Mesothelial cell of epicardium (in vitro differentiated cells): ENCODE results near the gene OSBPL5. TPM values are rescaled to one million over a fixed set of nuclear protein-coding genes. Genes with fewer than 3 reads are reported as not detected.
"Not testable (repeated sequence)": the region's sequence is repeated elsewhere in the genome, so short reads cannot be mapped to it uniquely, and the experiment has no call there.

ENCODE experiments used
- DNase-seq, 2 experiments: peaks; one replicate each; pipeline ENCODE4 v3.0.0; 2021; ENCODE audit warnings: low spot score in 2 of 2; ENCODE audit not compliant: unreplicated experiment in 2 of 2
- H3K27ac Mint-ChIP-seq: 2 replicates; pipeline ENCODE4 v1.8.0; 2021; ENCODE audit warnings: mixed read lengths
- H3K27me3 Mint-ChIP-seq: 2 replicates; pipeline ENCODE4 v1.8.0; 2021; ENCODE audit warnings: low read depth, mixed read lengths
- H3K36me3 Mint-ChIP-seq: 2 replicates; pipeline ENCODE4 v1.8.0; 2021; ENCODE audit warnings: mixed read lengths
- H3K4me1 Mint-ChIP-seq: 2 replicates; pipeline ENCODE4 v1.8.0; 2021; ENCODE audit warnings: mixed read lengths
- H3K4me3 Mint-ChIP-seq: 2 replicates; pipeline ENCODE4 v1.8.0; 2021; ENCODE audit warnings: mild to moderate bottlenecking, moderate library complexity, mixed read lengths
- H3K9me3 Mint-ChIP-seq: 2 replicates; pipeline ENCODE4 v1.8.0; 2021; ENCODE audit warnings: mixed read lengths
- total RNA-seq: library from RNA; stranded (reverse); gene quantifications from 3 replicates; pipeline ENCODE4 v1.2.1, GENCODE V29; 2021
- TF ChIP-seq, protein P1 (sequence below): fragments of 200-600 bp; sonication (generic); IDR thresholded peaks from one replicate; pipeline ENCODE4 v1.5.0; 2021; ENCODE audit warnings: antibody characterized with exemption; ENCODE audit not compliant: unreplicated experiment

The OSBPL5 gene
- total RNA-seq, 1 donor from 2014 or later: 37.1 TPM

DNA sequence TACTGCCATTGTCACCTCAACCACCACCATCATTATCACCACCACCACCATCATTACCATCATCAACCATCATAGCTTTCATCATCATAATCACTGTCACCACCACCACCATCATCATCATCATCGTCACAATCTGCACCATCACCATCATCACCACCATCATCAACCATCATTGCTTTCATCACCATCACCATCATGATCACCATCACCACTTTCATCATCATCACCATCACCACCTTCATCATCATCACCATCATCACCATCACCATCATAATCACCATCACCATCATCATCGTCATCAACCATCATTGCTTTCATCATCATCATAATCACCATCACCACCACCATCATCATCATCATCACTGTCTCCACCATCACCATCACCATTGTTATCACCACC is 8.7 kb upstream of the OSBPL5 start:
- Mint-ChIP-seq H3K27me3 (peaks cover 33% of the 10 kb centered on the region), H3K4me1 (peaks cover 8% of the 10 kb centered on the region), H3K27ac (no peak overlapping the region), H3K36me3 (peaks cover 2% of the 10 kb centered on the region), H3K4me3 (no peak overlapping the region), H3K9me3 (peaks cover 29% of the 10 kb centered on the region)
- no peak for DNase-seq
- TF ChIP-seq, protein P1, sequence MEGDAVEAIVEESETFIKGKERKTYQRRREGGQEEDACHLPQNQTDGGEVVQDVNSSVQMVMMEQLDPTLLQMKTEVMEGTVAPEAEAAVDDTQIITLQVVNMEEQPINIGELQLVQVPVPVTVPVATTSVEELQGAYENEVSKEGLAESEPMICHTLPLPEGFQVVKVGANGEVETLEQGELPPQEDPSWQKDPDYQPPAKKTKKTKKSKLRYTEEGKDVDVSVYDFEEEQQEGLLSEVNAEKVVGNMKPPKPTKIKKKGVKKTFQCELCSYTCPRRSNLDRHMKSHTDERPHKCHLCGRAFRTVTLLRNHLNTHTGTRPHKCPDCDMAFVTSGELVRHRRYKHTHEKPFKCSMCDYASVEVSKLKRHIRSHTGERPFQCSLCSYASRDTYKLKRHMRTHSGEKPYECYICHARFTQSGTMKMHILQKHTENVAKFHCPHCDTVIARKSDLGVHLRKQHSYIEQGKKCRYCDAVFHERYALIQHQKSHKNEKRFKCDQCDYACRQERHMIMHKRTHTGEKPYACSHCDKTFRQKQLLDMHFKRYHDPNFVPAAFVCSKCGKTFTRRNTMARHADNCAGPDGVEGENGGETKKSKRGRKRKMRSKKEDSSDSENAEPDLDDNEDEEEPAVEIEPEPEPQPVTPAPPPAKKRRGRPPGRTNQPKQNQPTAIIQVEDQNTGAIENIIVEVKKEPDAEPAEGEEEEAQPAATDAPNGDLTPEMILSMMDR: no peak

DNA sequence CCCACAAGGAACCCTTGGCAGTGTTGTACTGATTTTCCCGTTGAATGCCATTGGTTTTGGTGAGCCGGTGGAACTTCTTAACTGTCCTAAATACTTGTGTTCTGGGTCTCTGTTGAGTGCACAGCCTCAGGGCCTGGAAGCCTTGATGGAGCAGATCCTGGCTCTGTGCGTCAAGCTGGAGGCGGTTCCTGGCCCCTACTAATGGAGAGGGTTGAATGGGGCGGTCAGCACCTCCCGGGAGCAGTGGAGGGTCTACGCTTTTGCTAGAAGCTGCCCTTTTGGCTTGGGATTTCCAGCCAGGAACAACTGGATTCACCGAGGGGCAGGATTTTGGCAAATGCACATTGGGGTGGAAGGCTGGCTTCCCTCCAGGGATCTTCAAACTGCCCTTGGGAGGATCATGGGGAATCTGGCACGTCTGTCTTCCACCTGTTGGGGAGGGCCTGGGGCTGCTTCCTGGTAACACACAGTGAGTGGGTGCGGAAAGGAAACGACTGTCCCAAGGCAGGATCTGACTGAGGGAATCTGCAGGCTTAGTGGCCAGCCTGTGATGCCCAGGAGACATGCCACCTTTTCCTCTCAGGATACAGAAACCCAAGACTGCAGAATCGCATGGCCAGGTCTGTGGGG is 6.9 kb upstream of the OSBPL5 start:
- peaks cover 41% of the 10 kb centered on the region for H3K27me3 Mint-ChIP-seq
- no peak overlapping the region for H3K4me3 Mint-ChIP-seq
- TF ChIP-seq, protein P1: no peak
- no peak overlapping the region for H3K27ac Mint-ChIP-seq
- peaks cover 2% of the 10 kb centered on the region for H3K36me3 Mint-ChIP-seq
- H3K4me1 Mint-ChIP-seq: peaks cover 8% of the 10 kb centered on the region
- H3K9me3 Mint-ChIP-seq: peaks cover 16% of the 10 kb centered on the region
- DNase-seq: no peak

DNA sequence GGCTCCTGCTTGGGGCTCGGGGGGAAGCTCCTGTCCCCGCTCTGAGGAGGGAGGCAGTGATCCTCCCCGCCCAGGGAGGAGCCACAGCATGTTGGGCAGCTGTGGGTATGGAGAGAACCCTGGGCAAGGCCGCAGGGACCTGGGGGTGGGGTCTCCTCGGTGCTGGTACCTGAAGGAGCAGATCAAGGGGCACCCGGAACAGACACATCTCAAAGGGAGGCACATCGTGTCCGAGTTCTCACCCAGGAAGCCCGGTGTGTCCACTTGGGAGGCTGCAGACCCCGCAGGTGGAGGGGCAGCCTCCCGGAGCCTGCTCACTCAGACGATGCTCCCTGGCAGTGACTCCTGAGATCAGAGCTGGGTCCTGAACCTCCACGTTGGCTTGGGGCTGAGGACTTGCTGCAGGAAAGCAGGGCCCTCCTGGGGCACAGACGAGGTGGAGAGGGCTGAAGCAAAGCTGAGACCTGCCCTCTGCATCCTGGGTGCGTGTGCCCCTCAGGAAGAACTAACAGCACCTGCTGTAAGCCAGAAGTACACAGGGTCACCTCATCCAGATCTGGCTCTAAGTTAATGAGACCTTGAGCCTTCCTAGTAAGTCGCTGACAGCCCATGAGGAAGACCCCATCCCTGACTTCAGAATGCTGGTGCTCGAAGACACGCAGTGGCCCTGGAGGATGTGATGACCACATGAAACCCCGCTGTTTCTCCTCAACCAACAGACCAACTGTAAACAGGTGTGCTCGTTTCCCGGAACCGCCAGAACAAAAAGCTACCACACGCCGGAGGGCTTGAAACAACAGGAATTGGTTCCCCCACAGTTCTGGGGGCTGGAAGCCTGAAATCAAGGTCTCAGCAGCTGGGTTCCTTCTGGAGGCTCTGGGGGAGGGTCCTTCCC is 5.9 kb upstream of the OSBPL5 start:
- TF ChIP-seq, protein P1: no peak
- Mint-ChIP-seq H3K36me3 (no peaks in the 10 kb centered on the region), H3K27ac (no peak overlapping the region), H3K9me3 (peaks cover 8% of the 10 kb centered on the region), H3K27me3 (peaks cover 45% of the 10 kb centered on the region), H3K4me3 (no peak overlapping the region), H3K4me1 (peaks cover 8% of the 10 kb centered on the region)
- DNase-seq: no peak

DNA sequence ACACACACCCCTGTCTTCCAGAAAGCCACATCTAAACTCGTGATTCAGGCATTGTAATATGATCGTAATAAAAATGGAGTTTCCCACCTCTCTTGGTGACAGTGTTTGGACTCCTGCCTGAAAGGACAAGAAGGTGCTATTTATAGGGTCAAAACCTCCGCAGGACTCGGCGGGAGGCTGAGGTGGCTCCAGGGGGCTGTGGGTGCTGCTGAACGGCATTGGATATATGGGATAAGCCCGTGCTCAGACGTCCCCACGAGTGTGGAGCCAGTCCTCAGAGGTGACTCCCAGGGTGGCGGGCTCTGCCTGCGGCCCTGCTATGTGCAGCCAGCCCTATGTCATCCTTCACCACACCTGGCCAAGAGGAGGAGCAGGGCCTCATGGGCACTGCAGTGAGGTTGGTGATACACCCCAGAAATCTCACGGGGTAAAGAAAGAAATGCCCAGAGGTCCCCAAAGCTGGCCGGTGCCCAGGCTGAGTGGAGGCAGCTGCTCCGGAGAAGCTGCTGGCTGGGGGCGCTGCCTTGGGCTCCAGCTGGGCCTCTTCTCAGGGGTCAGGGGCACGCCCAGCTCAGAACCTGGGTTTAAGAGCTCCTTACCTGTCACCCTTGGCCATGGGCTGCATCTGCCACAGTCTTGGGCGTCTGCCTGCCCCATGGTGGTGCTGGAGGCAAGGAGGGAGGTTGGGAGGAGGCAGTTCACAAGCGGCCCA is 5.1 kb upstream of the OSBPL5 start:
- no peaks in the 10 kb centered on the region for H3K36me3 Mint-ChIP-seq
- H3K27me3 Mint-ChIP-seq: peaks cover 48% of the 10 kb centered on the region
- no peaks in the 10 kb centered on the region for H3K9me3 Mint-ChIP-seq
- no peak overlapping the region for H3K4me3 Mint-ChIP-seq
- no peak for DNase-seq
- H3K4me1 Mint-ChIP-seq: peaks cover 12% of the 10 kb centered on the region
- H3K27ac Mint-ChIP-seq: no peak overlapping the region
- TF ChIP-seq, protein P1: no peak

DNA sequence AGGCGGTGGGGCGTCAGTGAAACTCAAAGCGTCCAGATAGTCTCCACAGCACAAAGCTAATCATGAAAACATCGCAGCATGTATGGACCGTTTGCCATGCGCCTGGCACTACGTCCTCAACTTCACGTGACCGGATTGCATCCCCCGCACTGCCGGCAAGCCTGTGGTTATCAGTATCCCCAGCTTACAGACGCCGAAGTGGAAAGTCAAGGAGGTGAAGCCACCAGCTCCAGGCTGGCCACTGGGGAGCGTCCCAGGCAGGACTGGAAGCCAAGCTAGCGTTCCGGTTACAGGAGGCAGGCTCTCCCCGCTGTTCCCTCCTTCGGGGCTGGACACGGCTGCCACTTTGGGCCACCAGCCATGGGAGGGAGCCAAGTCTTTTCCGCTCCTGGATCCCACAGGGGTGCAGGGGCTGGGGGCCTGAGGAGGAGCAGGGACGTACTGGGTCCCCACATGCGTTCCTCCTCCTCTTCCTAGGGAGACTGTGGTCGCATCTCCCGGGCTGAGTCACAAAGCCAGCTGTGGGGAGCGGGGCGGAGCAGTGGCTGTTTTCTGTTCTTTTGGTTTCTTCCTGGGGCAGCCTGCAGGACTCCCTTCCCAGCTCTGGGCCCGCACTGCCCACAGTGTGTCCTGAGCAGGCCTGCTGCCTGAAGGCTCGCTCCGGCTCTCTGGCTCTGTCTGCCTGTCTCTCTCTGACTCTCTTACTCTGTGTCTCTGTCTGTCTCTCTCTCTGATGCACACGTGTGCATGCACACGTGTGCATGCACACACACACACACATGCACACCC is 4.3 kb upstream of the OSBPL5 start:
- Mint-ChIP-seq H3K36me3 (no peaks in the 10 kb centered on the region), H3K4me1 (peaks cover 13% of the 10 kb centered on the region), H3K9me3 (no peaks in the 10 kb centered on the region), H3K4me3 (no peak overlapping the region), H3K27me3 (peaks cover 48% of the 10 kb centered on the region), H3K27ac (no peak overlapping the region)
- TF ChIP-seq, protein P1: no peak
- DNase-seq: peak in 1 of 2 experiments; percentile 20

DNA sequence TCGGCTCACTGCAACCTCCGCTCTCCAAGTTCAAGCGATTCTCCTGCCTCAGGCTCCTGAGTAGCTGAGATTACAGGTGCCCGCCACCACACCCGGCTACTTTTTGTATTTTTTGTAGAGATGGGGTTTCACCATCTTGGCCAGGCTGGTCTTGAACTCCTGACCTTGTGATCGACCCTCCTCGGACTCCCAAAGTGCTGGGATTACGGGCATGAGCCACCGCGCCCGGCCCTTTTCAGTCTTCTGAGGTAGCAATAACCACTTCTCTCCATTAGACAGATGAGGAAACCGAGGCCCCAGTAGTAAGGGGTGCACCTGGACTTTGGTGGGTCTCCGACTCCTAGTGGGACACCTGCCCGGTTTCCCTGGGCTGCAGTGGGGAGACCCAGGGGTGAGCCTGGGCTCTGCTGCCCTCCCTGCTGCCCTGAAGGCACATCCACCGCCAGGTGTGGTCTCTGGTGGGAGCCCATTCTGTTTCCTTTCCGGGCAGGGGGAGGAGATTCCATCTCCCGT is 3.7 kb upstream of the OSBPL5 start:
- H3K36me3 Mint-ChIP-seq, DNase-seq, H3K9me3 Mint-ChIP-seq, H3K4me3 Mint-ChIP-seq, H3K27ac Mint-ChIP-seq: not testable (repeated sequence)
- peaks cover 17% of the 10 kb centered on the region for H3K4me1 Mint-ChIP-seq
- peaks cover 48% of the 10 kb centered on the region for H3K27me3 Mint-ChIP-seq
